Measurements from ENCODE around the gene C1QTNF7.

DNA sequence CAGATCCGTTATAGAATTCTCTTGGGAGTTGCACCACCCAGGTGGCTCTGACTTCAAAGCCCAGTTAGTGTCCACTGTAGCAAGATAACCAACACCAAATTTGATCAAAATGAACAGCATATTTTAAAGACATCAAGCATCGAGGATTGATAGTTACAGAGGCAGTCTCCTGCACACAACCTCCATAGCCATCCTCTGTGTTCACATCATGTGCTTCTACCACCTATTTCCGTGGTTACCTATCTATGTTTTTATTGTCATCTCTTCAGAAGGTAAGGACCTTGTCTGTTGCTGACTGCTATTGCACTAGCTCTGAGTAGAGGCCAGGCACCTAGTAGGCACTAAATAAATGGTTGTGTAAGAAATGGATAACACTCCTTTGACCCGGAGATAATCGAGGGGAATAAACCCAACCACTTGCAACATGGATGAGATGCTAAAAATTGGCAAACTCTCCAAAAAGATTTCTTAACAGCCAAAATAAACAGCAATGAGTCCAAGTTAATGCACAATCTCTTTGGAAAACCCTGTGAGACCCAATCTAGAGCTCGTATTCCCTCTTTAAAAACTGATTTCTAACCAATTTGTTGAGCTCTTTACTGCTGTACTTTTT lies 14.7 kb upstream of the C1QTNF7 start:
- TF ChIP-seq, protein P1, sequence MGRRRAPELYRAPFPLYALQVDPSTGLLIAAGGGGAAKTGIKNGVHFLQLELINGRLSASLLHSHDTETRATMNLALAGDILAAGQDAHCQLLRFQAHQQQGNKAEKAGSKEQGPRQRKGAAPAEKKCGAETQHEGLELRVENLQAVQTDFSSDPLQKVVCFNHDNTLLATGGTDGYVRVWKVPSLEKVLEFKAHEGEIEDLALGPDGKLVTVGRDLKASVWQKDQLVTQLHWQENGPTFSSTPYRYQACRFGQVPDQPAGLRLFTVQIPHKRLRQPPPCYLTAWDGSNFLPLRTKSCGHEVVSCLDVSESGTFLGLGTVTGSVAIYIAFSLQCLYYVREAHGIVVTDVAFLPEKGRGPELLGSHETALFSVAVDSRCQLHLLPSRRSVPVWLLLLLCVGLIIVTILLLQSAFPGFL (CRISPR knock-in tag; IDR thresholded peaks at IDR 0.05; ENCODE audit: borderline replicate concordance) = no peak
- TF ChIP-seq RELA (CRISPR knock-in tag; IDR thresholded peaks at IDR 0.05; ENCODE audit: borderline replicate concordance) = no peak
- no peak for TF ChIP-seq KAT7 (CRISPR knock-in tag; IDR thresholded peaks at IDR 0.05; ENCODE audit: borderline replicate concordance)
- TF ChIP-seq, protein P2, sequence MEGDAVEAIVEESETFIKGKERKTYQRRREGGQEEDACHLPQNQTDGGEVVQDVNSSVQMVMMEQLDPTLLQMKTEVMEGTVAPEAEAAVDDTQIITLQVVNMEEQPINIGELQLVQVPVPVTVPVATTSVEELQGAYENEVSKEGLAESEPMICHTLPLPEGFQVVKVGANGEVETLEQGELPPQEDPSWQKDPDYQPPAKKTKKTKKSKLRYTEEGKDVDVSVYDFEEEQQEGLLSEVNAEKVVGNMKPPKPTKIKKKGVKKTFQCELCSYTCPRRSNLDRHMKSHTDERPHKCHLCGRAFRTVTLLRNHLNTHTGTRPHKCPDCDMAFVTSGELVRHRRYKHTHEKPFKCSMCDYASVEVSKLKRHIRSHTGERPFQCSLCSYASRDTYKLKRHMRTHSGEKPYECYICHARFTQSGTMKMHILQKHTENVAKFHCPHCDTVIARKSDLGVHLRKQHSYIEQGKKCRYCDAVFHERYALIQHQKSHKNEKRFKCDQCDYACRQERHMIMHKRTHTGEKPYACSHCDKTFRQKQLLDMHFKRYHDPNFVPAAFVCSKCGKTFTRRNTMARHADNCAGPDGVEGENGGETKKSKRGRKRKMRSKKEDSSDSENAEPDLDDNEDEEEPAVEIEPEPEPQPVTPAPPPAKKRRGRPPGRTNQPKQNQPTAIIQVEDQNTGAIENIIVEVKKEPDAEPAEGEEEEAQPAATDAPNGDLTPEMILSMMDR (IDR thresholded peaks at IDR 0.05) = no peak
- TF ChIP-seq ZNF232 (CRISPR knock-in tag; IDR thresholded peaks at IDR 0.05) = no peak
- TF ChIP-seq JUN (CRISPR knock-in tag; IDR thresholded peaks at IDR 0.05) = no peak
- TF ChIP-seq, protein P3, sequence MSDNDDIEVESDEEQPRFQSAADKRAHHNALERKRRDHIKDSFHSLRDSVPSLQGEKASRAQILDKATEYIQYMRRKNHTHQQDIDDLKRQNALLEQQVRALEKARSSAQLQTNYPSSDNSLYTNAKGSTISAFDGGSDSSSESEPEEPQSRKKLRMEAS (CRISPR knock-in tag; IDR thresholded peaks at IDR 0.05) = no peak
- TF ChIP-seq ETV6 (CRISPR knock-in tag; IDR thresholded peaks at IDR 0.05) = no peak

Data from WTC11 (cell line).